K562 (cell line): ENCODE data around the gene TMEM260.

Source experiments
- DIDO1 ChIP-seq: fragments of 450-650 bp; IDR thresholded peaks from 2 replicates; pipeline ENCODE4 v1.6.1; 2016; ENCODE audit warnings: low read depth, missing biosample characterization, missing genetic modification characterization
- DMBX1 ChIP-seq: fragments of 250-450 bp; sonication (Bioruptor Pico); IDR thresholded peaks from 2 replicates; pipeline ENCODE4 v1.8.0; 2022; ENCODE audit warnings: inconsistent platforms, mild to moderate bottlenecking, moderate library complexity, borderline replicate concordance
- ETV6 ChIP-seq, 3 experiments: fragments of 150-350 bp in 1 of 3; sonication (generic) in 1 of 3; formaldehyde crosslinking in 1 of 3; IDR thresholded peaks; 2 replicates each; pipeline versions ENCODE4 v1.6.1 to v1.8.0; 2014 to 2022; ENCODE audit warnings: borderline replicate concordance in 2 of 3, low read depth in 2 of 3, antibody characterized with exemption in 1 of 3, low read length in 1 of 3, mild to moderate bottlenecking in 1 of 3, missing genetic modification reagents in 1 of 3
- FOXA1 ChIP-seq: fragments of 450-650 bp; IDR thresholded peaks from 2 replicates; pipeline ENCODE4 v1.6.1; 2016; ENCODE audit warnings: mild to moderate bottlenecking, borderline replicate concordance
- FOXM1 ChIP-seq, 2 experiments: fragments of 450-650 bp in 1 of 2; sonication (generic) in 1 of 2; formaldehyde crosslinking in 1 of 2; IDR thresholded peaks; 2 replicates each; pipeline versions ENCODE4 v1.6.1 to v1.9.0; 2017 to 2022; ENCODE audit warnings: low read depth in 2 of 2, mild to moderate bottlenecking in 2 of 2, missing genetic modification reagents in 1 of 2, moderate library complexity in 1 of 2
- PREB ChIP-seq: sonication (generic); formaldehyde crosslinking; IDR thresholded peaks from 2 replicates; pipeline ENCODE4 v1.8.1; 2023; ENCODE audit warnings: mild to moderate bottlenecking, missing genetic modification reagents
- SIN3A ChIP-seq, 2 experiments: fragments of 150-350 bp in 1 of 2; IDR thresholded peaks; 2 replicates each; pipeline ENCODE4 v1.6.1; 2011 to 2016; ENCODE audit warnings: borderline replicate concordance in 2 of 2, low read depth in 2 of 2, low read length in 2 of 2, mild to moderate bottlenecking in 2 of 2, moderate library complexity in 2 of 2; ENCODE audit not compliant: control insufficient read depth in 1 of 2
- SMAD1 ChIP-seq: fragments of 150-350 bp; IDR thresholded peaks from 2 replicates; pipeline ENCODE4 v1.6.1; 2014; ENCODE audit warnings: low read length, low read depth; ENCODE audit not compliant: partially characterized antibody
- TAF1 ChIP-seq: IDR thresholded peaks from 2 replicates; pipeline ENCODE4 v1.6.1; 2011; ENCODE audit warnings: mild to moderate bottlenecking, low read length, moderate library complexity; ENCODE audit not compliant: insufficient read depth, control insufficient read depth, severe bottlenecking; ENCODE audit errors: extremely low read depth
- ZNF785 ChIP-seq: fragments of 250-450 bp; sonication (Bioruptor Pico); IDR thresholded peaks from 2 replicates; pipeline ENCODE4 v1.4.0; 2020; ENCODE audit warnings: mild to moderate bottlenecking
- TF ChIP-seq, protein P1 (sequence below), 3 experiments: IDR thresholded peaks in 2 of 3; conservative IDR thresholded peaks in 1 of 3; 2 replicates each; pipeline ENCODE4 v1.5.1; 2011 to 2012; ENCODE audit warnings: low read length in 3 of 3, mild to moderate bottlenecking in 3 of 3, control low read depth in 2 of 3, improper control_type of control experiment in 1 of 3, inconsistent platforms in 1 of 3, low read depth in 1 of 3, mixed read lengths in 1 of 3, moderate library complexity in 1 of 3; ENCODE audit not compliant: insufficient read depth in 2 of 3
- TF ChIP-seq, protein P2 (sequence below): fragments of 200-400 bp; formaldehyde crosslinking; IDR thresholded peaks from 2 replicates; pipeline ENCODE4 v1.6.1; 2017; ENCODE audit warnings: mild to moderate bottlenecking, low read depth, low read length, moderate library complexity

DNA sequence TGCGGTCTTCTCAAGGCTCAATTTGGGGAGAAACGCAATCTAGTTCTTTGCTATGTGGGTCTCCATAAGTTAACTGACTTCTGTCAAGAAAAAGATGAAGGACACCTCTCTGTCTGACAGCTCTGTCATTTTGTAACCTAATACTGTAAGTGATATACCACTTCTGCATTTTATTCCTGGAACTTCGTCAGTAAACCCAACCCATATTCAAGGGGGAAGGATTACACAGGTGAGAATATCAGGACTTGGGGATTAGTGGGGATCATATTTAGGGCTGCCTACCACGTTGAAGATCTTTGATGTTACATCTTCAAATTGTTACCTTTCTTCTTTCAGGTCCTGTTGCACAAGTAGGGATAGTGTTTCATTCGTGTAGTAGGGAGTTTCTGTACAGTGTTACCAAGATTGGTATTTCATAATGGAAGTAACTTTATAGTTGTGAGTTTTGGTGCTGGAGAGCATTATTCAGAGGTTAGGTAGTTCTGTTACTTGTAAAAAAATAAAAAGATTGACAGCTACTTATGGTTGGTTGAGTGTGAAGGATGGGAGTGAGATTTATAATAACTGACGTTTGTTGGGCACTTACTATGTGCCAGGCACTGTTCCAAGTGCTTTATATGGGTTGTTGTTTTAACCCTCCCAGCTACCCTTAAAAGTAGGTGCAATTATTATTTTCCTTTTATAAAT is 1.6 kb downstream of the TMEM260 start:
- TF ChIP-seq FOXA1 (no peak), SIN3A (IDR thresholded peaks at IDR 0.05; ENCODE audit: borderline replicate concordance in 2 of 2, control insufficient read depth in 1 of 2, low read depth in 2 of 2, low read length in 2 of 2) (no peak), FOXM1 (IDR thresholded peaks at IDR 0.05; ENCODE audit: low read depth) (no peak), FOXM1 (CRISPR knock-in tag; IDR thresholded peaks at IDR 0.05; ENCODE audit: low read depth) (no peak), TAF1 (no peak), DIDO1 (tag) (no peak), PREB (no peak), ZNF785 (no peak), DMBX1 (CRISPR knock-in tag) (no peak), SMAD1 (no peak), ETV6 (IDR thresholded peaks at IDR 0.05; ENCODE audit: borderline replicate concordance in 1 of 2, low read depth in 2 of 2, low read length in 1 of 2) (no peak), ETV6 (CRISPR knock-in tag; IDR thresholded peaks at IDR 0.05; ENCODE audit: borderline replicate concordance) (no peak)
- TF ChIP-seq, protein P1, sequence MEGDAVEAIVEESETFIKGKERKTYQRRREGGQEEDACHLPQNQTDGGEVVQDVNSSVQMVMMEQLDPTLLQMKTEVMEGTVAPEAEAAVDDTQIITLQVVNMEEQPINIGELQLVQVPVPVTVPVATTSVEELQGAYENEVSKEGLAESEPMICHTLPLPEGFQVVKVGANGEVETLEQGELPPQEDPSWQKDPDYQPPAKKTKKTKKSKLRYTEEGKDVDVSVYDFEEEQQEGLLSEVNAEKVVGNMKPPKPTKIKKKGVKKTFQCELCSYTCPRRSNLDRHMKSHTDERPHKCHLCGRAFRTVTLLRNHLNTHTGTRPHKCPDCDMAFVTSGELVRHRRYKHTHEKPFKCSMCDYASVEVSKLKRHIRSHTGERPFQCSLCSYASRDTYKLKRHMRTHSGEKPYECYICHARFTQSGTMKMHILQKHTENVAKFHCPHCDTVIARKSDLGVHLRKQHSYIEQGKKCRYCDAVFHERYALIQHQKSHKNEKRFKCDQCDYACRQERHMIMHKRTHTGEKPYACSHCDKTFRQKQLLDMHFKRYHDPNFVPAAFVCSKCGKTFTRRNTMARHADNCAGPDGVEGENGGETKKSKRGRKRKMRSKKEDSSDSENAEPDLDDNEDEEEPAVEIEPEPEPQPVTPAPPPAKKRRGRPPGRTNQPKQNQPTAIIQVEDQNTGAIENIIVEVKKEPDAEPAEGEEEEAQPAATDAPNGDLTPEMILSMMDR (IDR thresholded peaks at IDR 0.05 in 2 of 3, conservative IDR thresholded peaks at IDR 0.05 in 1 of 3; ENCODE audit: insufficient read depth in 2 of 3, low read depth in 1 of 3, low read length in 3 of 3) = no peak
- TF ChIP-seq, protein P2, sequence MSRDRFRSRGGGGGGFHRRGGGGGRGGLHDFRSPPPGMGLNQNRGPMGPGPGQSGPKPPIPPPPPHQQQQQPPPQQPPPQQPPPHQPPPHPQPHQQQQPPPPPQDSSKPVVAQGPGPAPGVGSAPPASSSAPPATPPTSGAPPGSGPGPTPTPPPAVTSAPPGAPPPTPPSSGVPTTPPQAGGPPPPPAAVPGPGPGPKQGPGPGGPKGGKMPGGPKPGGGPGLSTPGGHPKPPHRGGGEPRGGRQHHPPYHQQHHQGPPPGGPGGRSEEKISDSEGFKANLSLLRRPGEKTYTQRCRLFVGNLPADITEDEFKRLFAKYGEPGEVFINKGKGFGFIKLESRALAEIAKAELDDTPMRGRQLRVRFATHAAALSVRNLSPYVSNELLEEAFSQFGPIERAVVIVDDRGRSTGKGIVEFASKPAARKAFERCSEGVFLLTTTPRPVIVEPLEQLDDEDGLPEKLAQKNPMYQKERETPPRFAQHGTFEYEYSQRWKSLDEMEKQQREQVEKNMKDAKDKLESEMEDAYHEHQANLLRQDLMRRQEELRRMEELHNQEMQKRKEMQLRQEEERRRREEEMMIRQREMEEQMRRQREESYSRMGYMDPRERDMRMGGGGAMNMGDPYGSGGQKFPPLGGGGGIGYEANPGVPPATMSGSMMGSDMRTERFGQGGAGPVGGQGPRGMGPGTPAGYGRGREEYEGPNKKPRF = no peak
